ENCODE measurements around the gene LCN6.
"Not testable (repeated sequence)": the region's sequence is repeated elsewhere in the genome, so short reads cannot be mapped to it uniquely, and the experiment has no call there.

The LCN6 gene

GRCh38 chr9:136759001-136759400 is 10.7 kb upstream of the LCN6 start:
- no peak for DNase-seq

GRCh38 chr9:136757751-136758140 is 9.4 kb upstream of the LCN6 start:
- DNase-seq: no peak

GRCh38 chr9:136757328-136757727 is 9.0 kb upstream of the LCN6 start:
- DNase-seq: no peak

- no peak for DNase-seq
Observed at GRCh38 chr9:136756836-136757235, 8.5 kb upstream of the LCN6 start.

GRCh38 chr9:136756134-136756438 is 7.8 kb upstream of the LCN6 start:
- no peak for DNase-seq

- DNase-seq: not testable (repeated sequence)
Observed at GRCh38 chr9:136755302-136756133, 7.2 kb upstream of the LCN6 start.

- DNase-seq: no peak
Observed at GRCh38 chr9:136754626-136755301, 6.4 kb upstream of the LCN6 start.

- DNase-seq: no peak
Observed at GRCh38 chr9:136754059-136754572, 5.8 kb upstream of the LCN6 start.

- no peak for DNase-seq
Observed at GRCh38 chr9:136753371-136754058, 5.2 kb upstream of the LCN6 start.

- DNase-seq: no peak
Observed at GRCh38 chr9:136751814-136752213, 3.5 kb upstream of the LCN6 start.

GRCh38 chr9:136751244-136751643 is 2.9 kb upstream of the LCN6 start:
- no peak for DNase-seq

GRCh38 chr9:136750526-136750925 is 2.2 kb upstream of the LCN6 start:
- DNase-seq: no peak

- no peak for DNase-seq
Observed at GRCh38 chr9:136748666-136749611, 614 bp upstream of the LCN6 start.

GRCh38 chr9:136747161-136748060 is 914 bp downstream of the LCN6 start:
- no peak for DNase-seq

- DNase-seq: no peak
Observed at GRCh38 chr9:136746621-136747020, 1.7 kb downstream of the LCN6 start.

- no peak for DNase-seq
Observed at GRCh38 chr9:136746155-136746490, 2.2 kb downstream of the LCN6 start.

GRCh38 chr9:136745389-136746154 is 2.8 kb downstream of the LCN6 start:
- DNase-seq: no peak

GRCh38 chr9:136744773-136745172 is 3.6 kb downstream of the LCN6 start:
- no peak for DNase-seq

- DNase-seq: no peak
Observed at GRCh38 chr9:136743639-136744211, 4.6 kb downstream of the LCN6 start.

GRCh38 chr9:136742591-136743391 is 5.5 kb downstream of the LCN6 start, which contains the start of gene LCN10:
LCN10 (minus strand) TSS chr9:136742940; CDS start chr9:136742903, 37 bp downstream.
- no peak for DNase-seq
